DND-41 (cell line): ENCODE measurements around the gene ARL6IP1.

Source experiments
- ATAC-seq: fragments of 200-7000 bp; cut with Tn5 transposase; 3 replicates; pipeline ENCODE4 v1.9.1; 2021; ENCODE audit warnings: low read depth; ENCODE audit not compliant: insufficient read depth
- DNase-seq: peaks from one replicate; pipeline ENCODE4 v3.0.0-alpha.2; 2020
- H2AFZ ChIP-seq: 2 replicates; pipeline ENCODE4 v1.6.0; 2012; ENCODE audit warnings: low read depth, low read length
- H3K27ac ChIP-seq: 2 replicates; pipeline ENCODE4 v1.5.1; 2012; ENCODE audit warnings: low read length, inconsistent platforms
- H3K27me3 ChIP-seq: fragments of 200-600 bp; sonication (generic); 2 replicates; pipeline ENCODE4 v1.6.0; 2012; ENCODE audit warnings: low read length, mild to moderate bottlenecking, inconsistent platforms; ENCODE audit not compliant: insufficient read depth, poor library complexity
- H3K36me3 ChIP-seq: 2 replicates; pipeline ENCODE4 v1.5.1; 2012; ENCODE audit warnings: low read length, inconsistent platforms; ENCODE audit not compliant: insufficient read depth
- H3K4me1 ChIP-seq: 2 replicates; pipeline ENCODE4 v1.5.1; 2012; ENCODE audit warnings: mild to moderate bottlenecking, low read length; ENCODE audit not compliant: insufficient read depth
- H3K4me2 ChIP-seq: 2 replicates; pipeline ENCODE4 v1.6.0; 2012; ENCODE audit warnings: mild to moderate bottlenecking, moderate library complexity, low read length, inconsistent platforms; ENCODE audit not compliant: insufficient read depth
- H3K4me3 ChIP-seq, 2 experiments: fragments of 200-600 bp in 1 of 2; shearing (Covaris generic) in 1 of 2; 2 replicates each; pipeline ENCODE4 v1.5.1; 2012 to 2016; ENCODE audit warnings: inconsistent platforms in 2 of 2, low read length in 2 of 2, mild to moderate bottlenecking in 2 of 2, low read depth in 1 of 2, moderate library complexity in 1 of 2
- H3K79me2 ChIP-seq: 2 replicates; pipeline ENCODE4 v1.6.0; 2012; ENCODE audit warnings: low read length, inconsistent platforms; ENCODE audit not compliant: insufficient read depth
- H3K9ac ChIP-seq: 2 replicates; pipeline ENCODE4 v1.6.0; 2012; ENCODE audit warnings: low read depth, mild to moderate bottlenecking, inconsistent platforms, low read length, moderate library complexity
- H3K9me3 ChIP-seq: 2 replicates; pipeline ENCODE4 v1.5.1; 2012; ENCODE audit warnings: low read length, moderate library complexity, mild to moderate bottlenecking, inconsistent platforms; ENCODE audit not compliant: insufficient read depth, severe bottlenecking
- H4K20me1 ChIP-seq: 2 replicates; pipeline ENCODE4 v1.6.0; 2012; ENCODE audit warnings: low read length; ENCODE audit not compliant: insufficient read depth
- EZH2 ChIP-seq: IDR thresholded peaks from 3 replicates; pipeline ENCODE4 v1.6.1; 2012; ENCODE audit warnings: borderline replicate concordance, low read depth, mild to moderate bottlenecking, moderate library complexity, low read length, inconsistent platforms; ENCODE audit not compliant: severe bottlenecking
- TF ChIP-seq, protein P1 (sequence below): IDR thresholded peaks from 2 replicates; pipeline ENCODE4 v1.5.1; 2012; ENCODE audit warnings: borderline replicate concordance, low read length, moderate library complexity, mild to moderate bottlenecking; ENCODE audit not compliant: poor library complexity, severe bottlenecking; ENCODE audit errors: extremely low read depth

Gene ARL6IP1

DNA sequence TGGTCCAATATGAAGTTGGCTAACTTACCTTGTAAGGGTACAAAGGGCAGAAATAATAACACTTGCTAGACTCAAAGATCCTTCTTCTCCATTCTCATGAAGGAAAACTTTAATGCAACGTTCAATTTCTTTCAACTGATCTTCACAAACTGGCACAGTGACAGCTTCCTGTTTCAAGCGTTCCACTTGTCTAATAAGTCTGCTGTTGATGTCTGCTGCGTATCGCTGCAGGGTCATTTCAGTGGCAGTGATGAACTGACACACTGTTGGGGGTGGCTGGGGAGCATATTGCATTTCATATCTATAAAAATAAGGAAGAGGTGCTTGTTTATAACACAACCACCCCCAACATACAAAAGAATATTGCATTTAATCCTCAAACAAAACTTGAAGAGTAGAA is 33.5 kb upstream of the ARL6IP1 start:
- H3K27me3 ChIP-seq: no peaks in the 10 kb centered on the region
- H3K79me2 ChIP-seq: no peaks in the 10 kb centered on the region
- H4K20me1 ChIP-seq: no peaks in the 10 kb centered on the region
- H3K27ac ChIP-seq: no peak overlapping the region
- peaks cover 97% of the 10 kb centered on the region for H3K36me3 ChIP-seq
- DNase-seq (no peak), ATAC-seq (no peak)
- H3K4me1 ChIP-seq: no peaks in the 10 kb centered on the region
- H3K9ac ChIP-seq: no peak overlapping the region
- no peaks in the 10 kb centered on the region for H3K9me3 ChIP-seq
- H2AFZ ChIP-seq: no peak overlapping the region
- no peak overlapping the region for H3K4me2 ChIP-seq
- TF ChIP-seq EZH2: no peak
- TF ChIP-seq, protein P1, sequence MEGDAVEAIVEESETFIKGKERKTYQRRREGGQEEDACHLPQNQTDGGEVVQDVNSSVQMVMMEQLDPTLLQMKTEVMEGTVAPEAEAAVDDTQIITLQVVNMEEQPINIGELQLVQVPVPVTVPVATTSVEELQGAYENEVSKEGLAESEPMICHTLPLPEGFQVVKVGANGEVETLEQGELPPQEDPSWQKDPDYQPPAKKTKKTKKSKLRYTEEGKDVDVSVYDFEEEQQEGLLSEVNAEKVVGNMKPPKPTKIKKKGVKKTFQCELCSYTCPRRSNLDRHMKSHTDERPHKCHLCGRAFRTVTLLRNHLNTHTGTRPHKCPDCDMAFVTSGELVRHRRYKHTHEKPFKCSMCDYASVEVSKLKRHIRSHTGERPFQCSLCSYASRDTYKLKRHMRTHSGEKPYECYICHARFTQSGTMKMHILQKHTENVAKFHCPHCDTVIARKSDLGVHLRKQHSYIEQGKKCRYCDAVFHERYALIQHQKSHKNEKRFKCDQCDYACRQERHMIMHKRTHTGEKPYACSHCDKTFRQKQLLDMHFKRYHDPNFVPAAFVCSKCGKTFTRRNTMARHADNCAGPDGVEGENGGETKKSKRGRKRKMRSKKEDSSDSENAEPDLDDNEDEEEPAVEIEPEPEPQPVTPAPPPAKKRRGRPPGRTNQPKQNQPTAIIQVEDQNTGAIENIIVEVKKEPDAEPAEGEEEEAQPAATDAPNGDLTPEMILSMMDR: no peak
- no peak overlapping the region for H3K4me3 ChIP-seq

DNA sequence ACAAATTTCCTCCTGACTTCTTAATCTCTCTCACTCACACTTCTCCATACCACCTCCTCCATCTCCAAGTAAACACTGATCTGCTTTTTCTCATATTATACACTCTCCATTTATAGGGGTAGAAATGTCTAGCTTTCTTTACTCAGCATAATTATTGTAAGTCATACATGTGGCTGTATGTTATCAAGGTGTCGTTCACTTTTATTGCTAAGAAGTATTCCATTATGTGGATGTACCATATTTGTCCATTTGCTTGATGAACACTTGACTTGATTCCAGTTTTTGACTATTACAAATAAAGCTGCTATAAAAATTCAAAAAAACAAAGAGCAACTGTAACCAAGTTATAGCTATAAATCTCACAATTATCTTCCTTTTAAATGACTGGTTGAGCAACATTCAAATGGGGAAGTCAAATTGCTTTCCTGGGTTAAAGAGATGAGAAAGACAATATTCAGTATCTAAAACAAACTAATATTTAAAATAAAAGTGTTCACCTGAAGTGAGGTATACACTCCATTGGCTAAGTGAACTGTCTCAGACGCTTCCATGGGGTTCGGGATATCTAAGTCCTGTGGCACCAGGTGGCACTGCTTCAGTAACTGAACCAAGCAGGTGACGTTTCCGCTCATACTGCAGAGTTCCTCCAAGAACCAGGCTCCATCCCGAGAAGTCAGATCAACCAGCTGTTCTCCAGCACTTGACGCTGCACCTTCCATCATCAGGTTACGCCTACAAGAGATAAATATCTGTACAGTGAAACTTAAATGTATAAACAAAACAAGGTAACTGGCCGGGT is 32.6 kb upstream of the ARL6IP1 start:
- no peak overlapping the region for H3K27ac ChIP-seq
- DNase-seq: no peak
- H3K36me3 ChIP-seq: peaks cover 97% of the 10 kb centered on the region
- no peaks in the 10 kb centered on the region for H3K27me3 ChIP-seq
- no peaks in the 10 kb centered on the region for H4K20me1 ChIP-seq
- no peak overlapping the region for H2AFZ ChIP-seq
- no peak overlapping the region for H3K4me2 ChIP-seq
- no peak overlapping the region for H3K9ac ChIP-seq
- no peaks in the 10 kb centered on the region for H3K9me3 ChIP-seq
- H3K79me2 ChIP-seq: no peaks in the 10 kb centered on the region
- H3K4me3 ChIP-seq: no peak overlapping the region
- no peaks in the 10 kb centered on the region for H3K4me1 ChIP-seq
- TF ChIP-seq, protein P1: no peak
- no peak for TF ChIP-seq EZH2
- no peak for ATAC-seq

DNA sequence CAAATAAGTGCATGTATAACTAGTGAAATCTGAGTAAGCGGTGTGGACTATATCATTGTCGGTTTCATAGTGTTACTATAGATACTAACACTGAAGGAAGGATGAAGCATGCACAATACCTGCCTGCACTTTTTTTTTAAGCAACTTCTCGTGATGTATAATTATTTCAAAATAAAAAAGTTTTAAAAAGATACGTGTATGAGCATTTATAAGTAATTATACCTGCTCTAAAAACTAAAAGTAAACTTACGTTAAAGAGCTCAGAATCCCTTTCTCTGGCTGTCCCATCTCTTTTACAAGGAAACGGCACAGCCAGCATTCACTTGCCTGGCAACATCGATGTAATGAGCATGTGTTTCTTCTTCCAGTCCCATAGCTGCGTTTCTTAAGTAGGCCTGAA is 31.3 kb upstream of the ARL6IP1 start:
- no peak overlapping the region for H3K4me3 ChIP-seq
- H4K20me1 ChIP-seq: no peaks in the 10 kb centered on the region
- H3K36me3 ChIP-seq: peaks cover 96% of the 10 kb centered on the region
- H3K4me2 ChIP-seq: no peak overlapping the region
- H3K27me3 ChIP-seq: no peaks in the 10 kb centered on the region
- H3K79me2 ChIP-seq: no peaks in the 10 kb centered on the region
- DNase-seq (no peak), ATAC-seq (no peak)
- H3K27ac ChIP-seq: no peak overlapping the region
- no peaks in the 10 kb centered on the region for H3K4me1 ChIP-seq
- H2AFZ ChIP-seq: no peak overlapping the region
- TF ChIP-seq, protein P1: no peak
- no peak for TF ChIP-seq EZH2
- no peak overlapping the region for H3K9ac ChIP-seq
- H3K9me3 ChIP-seq: no peaks in the 10 kb centered on the region
